Embryonic facial prominence (tissue), 1 donor: Measurements from ENCODE around the gene ENAH.

ENCODE experiments used
- DNase-seq: peaks from one replicate; pipeline ENCODE4 v3.0.0-alpha.2; 2016; ENCODE audit errors: extremely low spot score

Gene ENAH

GRCh38 chr1:225608014-225608796 is 44.7 kb downstream of the ENAH start:
- no peak for DNase-seq

DNA sequence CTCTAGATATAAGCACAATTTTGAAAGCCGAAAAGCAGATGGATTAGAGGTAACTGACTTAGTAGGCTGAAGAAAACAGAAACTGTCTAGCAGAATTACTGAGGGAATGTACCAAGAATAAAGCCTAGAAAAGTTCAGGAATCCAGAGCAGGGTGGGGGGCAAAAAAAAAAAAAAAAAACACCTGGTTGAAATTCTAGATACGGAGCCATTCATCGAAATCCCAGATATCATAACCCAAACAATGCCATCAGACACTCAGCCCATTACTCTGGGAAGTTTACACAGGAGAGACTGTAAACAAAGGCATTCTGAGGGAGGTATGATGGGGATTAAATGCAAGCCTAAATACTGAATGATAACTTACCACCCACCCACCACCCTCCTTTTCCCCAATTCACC is 45.6 kb downstream of the ENAH start:
- DNase-seq: no peak

- DNase-seq: no peak
These were observed 49.2 kb downstream of the ENAH start for GRCh38 chr1:225603538-225604354.

GRCh38 chr1:225602590-225603206 is 50.2 kb downstream of the ENAH start:
- DNase-seq: no peak

- DNase-seq: no peak
These were observed 50.9 kb downstream of the ENAH start for GRCh38 chr1:225601902-225602589.

DNA sequence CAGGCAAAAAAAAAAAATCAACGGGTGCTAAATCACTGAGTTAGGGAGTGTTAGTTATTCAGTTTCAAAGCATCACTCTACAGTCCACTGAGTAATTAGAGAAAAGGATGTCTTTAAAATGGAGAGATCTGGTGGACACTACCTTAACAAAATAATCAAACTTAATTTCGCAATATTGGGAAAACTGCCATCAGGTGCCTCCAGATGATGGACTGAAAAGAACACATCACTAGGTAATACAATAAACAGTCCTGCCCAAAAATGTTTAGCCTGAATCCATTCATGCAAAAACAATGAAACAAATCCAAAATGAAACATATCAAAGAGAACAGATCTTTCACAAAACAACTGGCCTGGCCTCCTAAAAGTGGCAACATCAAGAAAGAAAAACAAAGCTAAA is 54.1 kb downstream of the ENAH start:
- DNase-seq: no peak

DNA sequence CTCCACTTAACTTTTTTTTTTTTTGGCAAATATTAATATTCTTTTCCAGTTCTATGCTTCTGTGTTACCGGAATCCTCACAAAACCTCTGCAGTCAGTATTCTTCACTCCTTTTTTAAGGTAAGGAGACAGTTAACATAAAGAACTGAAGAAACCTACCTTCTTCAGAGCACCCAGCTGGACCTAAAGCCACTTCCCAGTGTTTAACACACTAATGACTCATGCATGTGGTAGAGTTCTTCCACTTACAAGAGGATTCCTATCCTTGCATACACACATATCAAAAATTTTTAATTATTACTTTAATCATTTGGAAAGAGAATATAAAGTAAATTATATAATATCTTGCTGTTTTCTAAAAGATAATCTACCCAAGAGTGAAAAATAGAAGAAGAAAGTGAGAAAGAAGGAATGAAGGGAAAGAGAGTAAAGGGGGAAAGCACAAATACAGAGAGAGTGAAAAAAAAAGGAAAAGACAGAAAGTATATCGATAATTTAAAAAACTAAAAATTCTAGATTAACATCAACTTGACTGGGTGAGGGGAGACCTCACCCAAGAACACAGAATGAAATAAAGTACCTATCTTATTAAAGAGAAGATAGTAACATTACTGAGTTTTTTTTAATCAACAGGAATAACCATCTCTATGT is 54.9 kb downstream of the ENAH start:
- no peak for DNase-seq

DNA sequence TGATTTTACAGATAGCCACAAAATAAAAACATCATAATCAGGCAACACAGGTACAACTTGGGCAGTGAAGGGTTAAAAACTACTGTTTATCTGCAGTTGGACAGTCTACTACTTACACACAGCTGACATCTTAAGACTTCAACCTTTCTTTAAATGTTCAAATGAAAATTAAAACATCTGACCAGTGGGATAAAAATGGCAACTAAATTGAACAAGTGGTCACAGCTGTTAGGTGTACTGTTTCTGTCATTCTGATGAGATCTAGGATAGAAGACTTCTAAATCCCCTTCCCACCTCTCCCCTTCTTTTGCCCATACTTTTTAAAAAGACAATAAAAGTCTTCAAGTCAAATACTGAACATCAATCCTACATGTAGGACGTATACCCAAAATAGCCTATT is 56.2 kb downstream of the ENAH start:
- no peak for DNase-seq

DNA sequence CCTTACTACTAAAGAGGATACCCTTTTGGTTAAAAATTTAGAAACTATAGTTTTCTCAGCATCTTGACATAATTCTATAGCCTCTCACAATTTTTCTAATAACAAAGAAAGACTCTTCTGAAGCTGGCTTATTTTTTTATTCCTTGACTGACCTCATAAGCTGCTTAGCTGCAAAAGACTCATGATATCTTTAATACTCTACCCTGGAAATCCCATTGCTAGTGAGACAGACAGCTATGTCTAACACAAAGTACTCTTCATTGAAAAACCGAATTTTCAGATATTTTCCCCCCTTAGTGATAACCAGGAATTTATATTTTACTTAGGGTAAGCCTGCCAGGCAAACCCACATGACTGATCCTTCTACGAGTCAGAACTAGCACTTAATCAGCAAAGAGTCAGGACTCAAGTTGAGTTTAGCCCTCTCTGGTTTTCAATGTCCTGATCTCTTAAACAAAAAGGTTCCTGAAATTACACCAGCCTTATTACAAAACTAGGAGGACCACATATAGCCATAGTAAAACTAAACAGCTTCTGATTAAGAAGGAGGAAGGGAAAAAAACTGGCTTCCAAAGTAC is 56.9 kb downstream of the ENAH start:
- DNase-seq: no peak

DNA sequence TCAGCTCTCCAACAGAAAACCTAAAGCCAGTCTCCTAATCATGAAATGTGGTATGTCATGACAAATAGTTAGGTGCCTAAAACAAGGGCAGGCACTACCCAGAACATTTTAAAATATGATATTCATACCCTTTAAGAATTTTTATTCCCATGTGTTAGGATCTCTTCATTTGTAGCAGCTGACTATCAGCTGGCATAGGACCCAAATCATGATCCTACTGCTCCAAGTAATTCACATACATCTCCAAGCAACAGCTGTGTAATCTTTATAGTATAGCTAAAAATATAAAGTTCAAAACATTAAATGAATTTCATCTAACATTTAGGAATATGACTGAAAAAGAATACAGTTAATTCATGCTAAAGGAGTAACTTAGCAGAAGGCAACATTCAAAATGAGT is 57.5 kb downstream of the ENAH start:
- no peak for DNase-seq

GRCh38 chr1:225593414-225593813 is 59.5 kb downstream of the ENAH start:
- no peak for DNase-seq

DNA sequence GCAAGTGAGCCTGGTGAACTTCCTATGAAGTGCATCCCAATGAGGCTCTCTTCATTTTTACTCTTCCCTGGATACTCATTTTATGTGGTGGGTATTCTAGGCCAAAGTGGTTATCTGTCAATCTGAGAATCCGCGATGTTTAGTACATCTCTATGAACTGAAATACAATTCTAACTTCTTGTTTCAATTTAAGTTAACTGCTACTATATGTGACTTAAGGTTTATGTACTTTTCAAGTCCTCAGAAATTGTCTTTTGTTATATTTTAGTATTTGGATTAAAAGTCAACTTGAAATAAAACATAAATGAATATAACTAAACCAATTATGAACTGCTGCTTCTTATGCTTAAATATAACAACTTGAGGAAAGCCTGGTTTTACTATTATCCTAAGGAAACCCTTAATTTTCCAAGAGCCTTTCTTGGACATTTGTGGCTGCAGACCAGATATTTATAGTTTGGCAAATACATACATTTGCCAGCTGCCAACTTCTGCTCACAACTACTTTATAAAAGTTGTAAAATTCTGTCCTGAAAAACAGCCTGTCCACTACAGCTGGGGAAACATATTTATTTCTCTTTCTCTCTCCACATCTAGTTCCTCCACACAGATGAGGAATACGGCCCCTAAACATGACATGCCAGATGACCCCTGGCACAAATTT is 60.4 kb downstream of the ENAH start:
- no peak for DNase-seq

DNA sequence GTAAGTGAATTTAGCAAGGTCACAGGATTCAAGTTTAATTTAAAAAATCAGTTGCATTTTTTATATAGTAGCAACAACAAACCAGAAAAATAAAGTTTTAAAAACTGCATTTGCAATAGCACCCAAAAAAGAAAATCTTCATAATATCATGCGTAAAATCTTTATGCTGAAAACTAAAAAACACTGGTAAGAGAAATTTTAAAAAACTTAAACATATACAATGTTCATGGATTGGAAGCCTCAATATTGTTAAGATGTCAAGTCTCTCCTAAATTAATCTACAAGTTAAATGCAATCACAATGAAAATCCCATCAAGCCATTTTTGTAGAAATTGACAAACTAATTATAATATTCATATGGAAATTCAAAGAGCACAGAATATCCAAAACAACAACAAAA is 65.6 kb downstream of the ENAH start:
- no peak for DNase-seq

DNA sequence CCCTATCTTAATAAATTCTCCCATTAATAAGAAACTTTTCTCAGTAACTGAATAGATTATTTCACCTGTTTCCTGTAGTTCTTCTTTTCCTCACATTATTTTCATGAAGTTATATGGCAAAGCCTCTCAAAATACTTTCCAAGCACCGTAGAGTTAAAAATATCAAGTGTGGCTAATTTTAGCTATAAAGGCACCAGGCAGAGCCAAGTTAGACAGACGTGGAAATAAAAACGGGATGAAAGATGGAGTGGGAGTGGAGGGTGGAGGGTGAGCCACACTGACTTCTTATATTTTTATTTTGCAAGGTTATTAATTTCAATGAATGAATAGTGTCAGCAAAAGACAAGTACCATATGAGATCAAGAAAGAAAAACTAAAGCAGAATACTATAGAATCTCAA is 71.7 kb downstream of the ENAH start:
- no peak for DNase-seq

DNA sequence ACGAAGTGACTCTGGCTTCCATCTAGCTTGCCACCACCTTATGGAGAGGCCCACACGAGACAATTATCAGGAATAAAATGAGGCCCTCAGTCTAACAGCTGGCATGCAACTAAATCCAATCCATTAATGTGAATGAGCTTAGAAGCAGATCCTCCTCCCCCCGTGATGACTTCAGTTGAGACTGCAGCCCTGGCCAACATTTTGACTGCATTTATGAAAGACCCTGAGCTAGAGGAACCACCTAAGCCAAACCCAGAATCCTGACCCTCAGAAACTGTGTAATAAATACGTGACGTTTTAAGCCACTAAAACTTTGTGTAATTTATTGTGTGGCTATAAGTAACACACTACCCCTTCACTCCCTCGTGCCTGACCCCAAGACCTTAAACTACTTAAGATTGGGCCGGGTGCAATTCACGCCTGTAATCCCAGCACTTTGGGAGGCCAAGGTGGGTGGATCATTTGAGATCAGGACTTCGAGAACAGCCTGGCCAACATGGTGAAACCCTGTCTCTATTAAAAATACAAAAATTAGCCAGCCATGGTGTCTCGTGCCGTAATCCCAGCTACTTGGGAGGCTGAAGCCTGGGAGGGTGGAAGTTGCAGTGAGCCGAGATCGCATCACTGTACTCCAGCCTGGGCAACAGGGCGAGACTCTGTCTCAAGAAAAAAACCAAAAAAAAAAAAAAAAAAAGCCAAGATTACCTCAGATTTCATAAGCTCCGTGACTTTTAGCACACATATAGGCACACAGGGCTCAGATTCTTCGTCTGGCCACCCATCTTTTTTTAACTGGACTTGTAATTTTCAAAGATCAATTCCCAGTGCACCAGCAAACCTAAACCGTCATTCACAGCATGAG is 72.5 kb downstream of the ENAH start:
- no peak for DNase-seq

DNA sequence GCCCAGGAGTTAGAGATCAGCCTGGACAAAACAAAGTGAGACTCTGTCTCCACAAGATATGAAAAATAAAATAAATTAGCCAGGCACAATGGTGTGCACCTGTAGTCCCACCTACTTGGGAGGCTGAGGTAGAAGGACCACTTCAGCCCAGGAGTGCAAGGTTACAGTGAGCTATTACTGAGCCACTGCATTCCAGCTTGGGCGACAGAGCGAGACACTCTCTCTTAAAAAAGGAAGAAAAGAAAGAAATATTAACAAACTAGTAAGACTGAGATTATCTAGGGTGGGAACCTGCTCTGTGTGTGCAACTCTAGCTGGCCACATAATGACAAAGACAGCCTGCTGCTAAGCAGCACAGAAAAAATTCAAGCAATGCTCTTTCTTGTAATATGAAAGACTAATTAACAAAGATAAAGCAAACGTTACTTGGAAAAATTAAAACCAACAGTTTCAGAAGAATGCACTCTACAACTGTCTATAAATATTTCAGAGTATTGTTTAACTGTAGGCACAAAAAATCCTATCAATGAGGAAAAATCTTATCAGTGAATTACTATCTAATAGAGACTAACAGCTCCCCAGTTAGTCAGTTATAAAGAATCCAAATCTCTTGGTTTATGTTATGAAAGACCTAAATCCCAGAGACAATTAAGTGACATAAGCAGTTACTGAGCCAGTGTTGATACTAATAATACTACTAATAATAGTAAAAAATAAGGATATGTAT is 74.5 kb downstream of the ENAH start:
- no peak for DNase-seq

GRCh38 chr1:225577241-225577640 is 75.7 kb downstream of the ENAH start:
- no peak for DNase-seq

DNA sequence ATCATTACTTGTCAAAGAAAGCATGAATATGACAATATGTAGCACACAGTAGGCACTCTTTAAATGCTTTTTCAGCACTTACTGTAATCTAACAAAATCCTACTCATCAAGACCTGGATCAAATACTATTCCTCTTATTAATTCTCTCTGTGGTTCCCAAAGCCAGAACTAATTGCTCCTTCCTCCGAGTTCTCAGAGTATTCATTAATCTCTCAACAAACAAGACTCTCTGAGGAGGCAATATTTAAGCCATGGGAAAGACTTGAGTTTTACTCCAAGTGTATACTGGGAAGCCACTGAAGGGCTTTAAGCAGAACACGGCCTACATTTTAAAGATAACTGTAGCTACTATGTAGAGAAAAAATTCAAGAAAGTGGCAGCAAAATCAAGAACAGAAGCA is 79.7 kb downstream of the ENAH start:
- no peak for DNase-seq

GRCh38 chr1:225572422-225572821 is 80.5 kb downstream of the ENAH start:
- DNase-seq: no peak
